CD4-positive, alpha-beta memory T cell (primary cell): Measurements from ENCODE around the gene TINAGL1. TPM values are rescaled to one million over a fixed set of nuclear protein-coding genes. Genes with fewer than 3 reads are reported as not detected.
A peak's percentile ranks its signal among the peaks of the same experiment; 100 is the strongest.

Experiments
- CTCF ChIA-PET: fragments of 350-600 bp; sonication (Branson Sonifier 250); formaldehyde crosslinking; loops from one replicate; lab custom pipeline; 2021; ENCODE audit warnings: inconsistent platforms; ENCODE audit not compliant: partially characterized antibody; lab: Charles Lee
- POLR2A ChIA-PET: fragments of 350-600 bp; sonication (Branson Sonifier 250); formaldehyde crosslinking; loops from one replicate; lab custom pipeline; 2021; ENCODE audit not compliant: partially characterized antibody; lab: Charles Lee
- DNase-seq, 5 donors: peaks; one replicate each; pipeline versions ENCODE4 v3.0.0 to v3.0.0-alpha.2; 2020 to 2022; ENCODE audit warnings: mixed read lengths in 1 of 5
- H3K27ac ChIP-seq: one replicate; pipeline ENCODE4 v1.7.0; 2013; ENCODE audit warnings: low read depth, low read length
- H3K27me3 ChIP-seq: 2 replicates; pipeline ENCODE4 v1.7.0; 2013; ENCODE audit warnings: mild to moderate bottlenecking, low read length, moderate library complexity; ENCODE audit not compliant: insufficient read depth
- H3K36me3 ChIP-seq: 2 replicates; pipeline ENCODE4 v1.7.0; 2013; ENCODE audit warnings: mild to moderate bottlenecking, low read length, moderate library complexity; ENCODE audit not compliant: insufficient read depth
- H3K4me1 ChIP-seq: 2 replicates; pipeline ENCODE4 v1.7.0; 2013; ENCODE audit warnings: mild to moderate bottlenecking, low read length, moderate library complexity; ENCODE audit not compliant: insufficient read depth
- H3K4me3 ChIP-seq, 2 donors: one replicate each; pipeline ENCODE4 v1.7.0; 2013; ENCODE audit warnings: low read length in 2 of 2, mild to moderate bottlenecking in 1 of 2
- H3K9me3 ChIP-seq, 2 donors: one replicate each; pipeline ENCODE4 v1.7.0; 2013; ENCODE audit warnings: low read length in 2 of 2, control low read depth in 1 of 2; ENCODE audit not compliant: control insufficient read depth in 1 of 2
- H3K27ac Mint-ChIP-seq, 7 donors: one replicate each; pipeline ENCODE4 v1.8.0; 2020 to 2021; ENCODE audit warnings: mixed read lengths in 7 of 7, mild to moderate bottlenecking in 6 of 7, inconsistent platforms in 3 of 7, moderate library complexity in 3 of 7
- H3K27me3 Mint-ChIP-seq, 2 donors: one replicate each; pipeline ENCODE4 v1.8.0; 2020 to 2021; ENCODE audit warnings: mixed read lengths in 2 of 2
- H3K36me3 Mint-ChIP-seq, 2 donors: one replicate each; pipeline ENCODE4 v1.8.0; 2020 to 2021; ENCODE audit warnings: mixed read lengths in 2 of 2, inconsistent platforms in 1 of 2, mild to moderate bottlenecking in 1 of 2
- H3K4me1 Mint-ChIP-seq, 4 donors: one replicate each; pipeline ENCODE4 v1.8.0; 2020 to 2021; ENCODE audit warnings: mixed read lengths in 4 of 4, mild to moderate bottlenecking in 1 of 4
- H3K4me3 Mint-ChIP-seq, 8 donors: one replicate each; pipeline ENCODE4 v1.8.0; 2020 to 2021; ENCODE audit warnings: mixed read lengths in 8 of 8, mild to moderate bottlenecking in 7 of 8, moderate library complexity in 6 of 8, inconsistent platforms in 3 of 8
- H3K9me3 Mint-ChIP-seq, 8 donors: one replicate each; pipeline ENCODE4 v1.8.0; 2020 to 2021; ENCODE audit warnings: mixed read lengths in 8 of 8, mild to moderate bottlenecking in 5 of 8, inconsistent platforms in 3 of 8, moderate library complexity in 1 of 8
- intact Hi-C: fragments of 100-400 bp; cut with micrococcal nuclease; formaldehyde crosslinking; loops from one replicate; pipeline ENCODE4 v1.15.1; 2023
- polyA plus RNA-seq, 2 donors: library from polyadenylated mRNA; unstranded; fragments of 300-500 nt; fragmentation: Illumina TruSeq; gene quantifications; one replicate each; pipeline ENCODE4 v1.2.3, GENCODE V29; 2021
- total RNA-seq, 2 experiments: library from RNA; stranded (reverse); gene quantifications; one replicate each; pipeline ENCODE4 v1.2.3, GENCODE V29; 2021

TINAGL1 gene
- total RNA-seq: not detected
- polyA plus RNA-seq: not detected

GRCh38 chr1:31576201-31576669 lies at the start of gene TINAGL1:
Gene TINAGL1 (plus strand): TSS chr1:31576515. CDS start chr1:31577149, 634 bp downstream.
- peaks cover 0 to 4% (median under 1%) of the 10 kb centered on the region in 4 donors for H3K4me1 Mint-ChIP-seq
- no peaks in the 10 kb centered on the region for H3K27me3 ChIP-seq

GRCh38 chr1:31529999-31530684 lies 46.2 kb upstream of the TINAGL1 start:
- ChIA-PET POLR2A (no interaction called here), CTCF (interaction anchor here (1.2 to 1.7 kb wide), 2 partner anchors 19 kb away, joined by 3 to 6 read pairs; no protein-coding TSS in a partner anchor)
- H3K4me3 ChIP-seq: no peak overlapping the region
- H3K27ac ChIP-seq: no peak overlapping the region
- Mint-ChIP-seq H3K4me3 (no peak overlapping the region), H3K36me3 (no peaks in the 10 kb centered on the region), H3K4me1 (no peaks in the 10 kb centered on the region), H3K9me3 (no peaks in the 10 kb centered on the region), H3K27ac (no peak overlapping the region), H3K27me3 (peaks cover 9 to 21% of the 10 kb centered on the region in 2 donors)
- no peaks in the 10 kb centered on the region for H3K9me3 ChIP-seq
- H3K27me3 ChIP-seq: no peaks in the 10 kb centered on the region
- H3K4me1 ChIP-seq: no peaks in the 10 kb centered on the region
- H3K36me3 ChIP-seq: no peaks in the 10 kb centered on the region
- intact Hi-C loops: no loop called here
- no peak for DNase-seq

More at GRCh38 chr1:31576201-31576669, at the start of gene TINAGL1:
- Histone ChIP-seq H3K4me1 (no peaks in the 10 kb centered on the region), H3K36me3 (no peaks in the 10 kb centered on the region), H3K4me3 (no peak within 1 kb of the TSS), H3K9me3 (no peaks in the 10 kb centered on the region), H3K27ac (no peak within 1 kb of the TSS)
- Mint-ChIP-seq H3K36me3 (no peaks in the 10 kb centered on the region), H3K27ac (peak within 1 kb of the TSS in 1 of 7 donors; percentile 8), H3K9me3 (no peaks in the 10 kb centered on the region), H3K27me3 (peaks cover 11% of the 10 kb centered on the region in 2 donors), H3K4me3 (peak within 1 kb of the TSS in 2 of 8 donors; percentile 20 to 26)
- intact Hi-C loops: no loop called here
- no peak for DNase-seq
- CTCF ChIA-PET: no interaction called here
- POLR2A ChIA-PET: no interaction called here

- H3K36me3 ChIP-seq: no peaks in the 10 kb centered on the region
- Mint-ChIP-seq H3K27me3 (peaks cover 14 to 23% of the 10 kb centered on the region in 2 donors), H3K4me3 (no peak overlapping the region), H3K4me1 (peaks cover 4 to 10% (median 8%) of the 10 kb centered on the region in 4 donors), H3K9me3 (peaks cover 0 to 2% (median 0%) of the 10 kb centered on the region in 8 donors), H3K27ac (no peak overlapping the region), H3K36me3 (no peaks in the 10 kb centered on the region)
- POLR2A ChIA-PET: no interaction called here
- no peak overlapping the region for H3K4me3 ChIP-seq
- CTCF ChIA-PET: interaction anchor here (1.7 kb wide), 1 partner anchor 18 kb away, joined by 6 read pairs; no protein-coding TSS in a partner anchor
- no peaks in the 10 kb centered on the region for H3K27me3 ChIP-seq
- no peaks in the 10 kb centered on the region for H3K9me3 ChIP-seq
- intact Hi-C loops: no loop called here
- H3K4me1 ChIP-seq: peaks cover 4% of the 10 kb centered on the region
- no peak overlapping the region for H3K27ac ChIP-seq
- DNase-seq: no peak
Observed at GRCh38 chr1:31531177-31531999, 44.9 kb upstream of the TINAGL1 start.

GRCh38 chr1:31532173-31532572 lies 44.1 kb upstream of the TINAGL1 start:
- ChIA-PET POLR2A (no interaction called here), CTCF (no interaction called here)
- no peak overlapping the region for H3K4me3 Mint-ChIP-seq
- H3K36me3 ChIP-seq: no peaks in the 10 kb centered on the region
- peaks cover 4% of the 10 kb centered on the region for H3K4me1 ChIP-seq
- peaks cover 0 to 2% (median 0%) of the 10 kb centered on the region in 8 donors for H3K9me3 Mint-ChIP-seq
- H3K27ac Mint-ChIP-seq: no peak overlapping the region
- intact Hi-C loops: no loop called here
- H3K36me3 Mint-ChIP-seq: no peaks in the 10 kb centered on the region
- no peak overlapping the region for H3K4me3 ChIP-seq
- no peaks in the 10 kb centered on the region for H3K9me3 ChIP-seq
- no peak for DNase-seq
- H3K27ac ChIP-seq: no peak overlapping the region
- H3K27me3 Mint-ChIP-seq: peaks cover 15 to 24% of the 10 kb centered on the region in 2 donors
- no peaks in the 10 kb centered on the region for H3K27me3 ChIP-seq
- H3K4me1 Mint-ChIP-seq: peaks cover 4 to 11% (median 9%) of the 10 kb centered on the region in 4 donors

- Mint-ChIP-seq H3K4me3 (peak overlapping the region in 4 of 8 donors; percentile 51 to 65 (median 60)), H3K36me3 (no peaks in the 10 kb centered on the region), H3K27ac (no peak overlapping the region), H3K9me3 (peaks cover 0 to 2% (median 0%) of the 10 kb centered on the region in 8 donors), H3K4me1 (peaks cover 4 to 11% (median 9%) of the 10 kb centered on the region in 4 donors), H3K27me3 (peaks cover 18 to 25% of the 10 kb centered on the region in 2 donors)
- no peaks in the 10 kb centered on the region for H3K27me3 ChIP-seq
- CTCF ChIA-PET: interaction anchor here (5.2 kb wide), 1 partner anchor 14 kb away, joined by 24 read pairs; no protein-coding TSS in a partner anchor
- no peak for DNase-seq
- H3K9me3 ChIP-seq: no peaks in the 10 kb centered on the region
- POLR2A ChIA-PET: no interaction called here
- intact Hi-C loops: no loop called here
- no peaks in the 10 kb centered on the region for H3K36me3 ChIP-seq
- H3K4me3 ChIP-seq: no peak overlapping the region
- H3K27ac ChIP-seq: no peak overlapping the region
- H3K4me1 ChIP-seq: peaks cover 4% of the 10 kb centered on the region
Observed at GRCh38 chr1:31535561-31535960, 40.8 kb upstream of the TINAGL1 start.

GRCh38 chr1:31539329-31539728 lies 37.0 kb upstream of the TINAGL1 start:
- Mint-ChIP-seq H3K9me3 (peaks cover 0 to 4% (median 1%) of the 10 kb centered on the region in 8 donors), H3K36me3 (no peaks in the 10 kb centered on the region), H3K4me3 (no peak overlapping the region), H3K27me3 (peaks cover 21 to 22% of the 10 kb centered on the region in 2 donors), H3K27ac (no peak overlapping the region), H3K4me1 (peaks cover 4 to 11% (median 9%) of the 10 kb centered on the region in 4 donors)
- POLR2A ChIA-PET: no interaction called here
- intact Hi-C loops: no loop called here
- no peak overlapping the region for H3K4me3 ChIP-seq
- H3K27me3 ChIP-seq: no peaks in the 10 kb centered on the region
- CTCF ChIA-PET: interaction anchor here (1.1 to 5.2 kb wide), 2 partner anchors 8 to 10 kb away, joined by 3 to 24 read pairs; no protein-coding TSS in a partner anchor
- no peaks in the 10 kb centered on the region for H3K9me3 ChIP-seq
- DNase-seq: no peak
- no peaks in the 10 kb centered on the region for H3K36me3 ChIP-seq
- no peak overlapping the region for H3K27ac ChIP-seq
- peaks cover 4% of the 10 kb centered on the region for H3K4me1 ChIP-seq

GRCh38 chr1:31541194-31541593 lies 35.1 kb upstream of the TINAGL1 start:
- no peak for DNase-seq
- Mint-ChIP-seq H3K9me3 (peaks cover 0 to 4% (median 1%) of the 10 kb centered on the region in 8 donors), H3K4me3 (no peak overlapping the region), H3K36me3 (no peaks in the 10 kb centered on the region), H3K27ac (no peak overlapping the region), H3K27me3 (peaks cover 9 to 14% of the 10 kb centered on the region in 2 donors), H3K4me1 (peaks cover under 1 to 3% (median 3%) of the 10 kb centered on the region in 4 donors)
- H3K4me3 ChIP-seq: no peak overlapping the region
- H3K9me3 ChIP-seq: no peaks in the 10 kb centered on the region
- ChIA-PET CTCF (no interaction called here), POLR2A (no interaction called here)
- peaks cover 3% of the 10 kb centered on the region for H3K4me1 ChIP-seq
- H3K36me3 ChIP-seq: no peaks in the 10 kb centered on the region
- no peaks in the 10 kb centered on the region for H3K27me3 ChIP-seq
- no peak overlapping the region for H3K27ac ChIP-seq
- intact Hi-C loops: no loop called here
